H1 (cell line): ENCODE results near the gene CLCN3. TPM values are rescaled to one million over a fixed set of nuclear protein-coding genes. Genes with fewer than 3 reads are reported as not detected.

ENCODE experiments used
- CTCF ChIA-PET: fragments of 300-600 bp; sonication (Branson Sonifier 250); formaldehyde crosslinking; loops from one replicate; lab custom pipeline; 2021; ENCODE audit not compliant: partially characterized antibody; lab: Charles Lee
- POLR2A ChIA-PET: fragments of 300-600 bp; sonication (Branson Sonifier 250); formaldehyde crosslinking; loops from one replicate; lab custom pipeline; 2021; ENCODE audit warnings: inconsistent platforms; ENCODE audit not compliant: partially characterized antibody; lab: Charles Lee
- DNase-seq, 2 experiments: peaks; one replicate each; pipeline versions ENCODE4 v3.0.0 to v3.0.0-alpha.2; 2010 to 2022; ENCODE audit warnings: low spot score in 2 of 2, low read depth in 1 of 2, mixed read lengths in 1 of 2
- FAIRE-seq: peaks from 2 replicates; lab custom pipeline; 2011; peaks lifted over from hg19 to GRCh38; lab: Jason Lieb, UNC
- H2AFZ ChIP-seq: 2 replicates; pipeline ENCODE4 v1.8.1; 2012; ENCODE audit warnings: low read length, inconsistent platforms
- H2AK5ac ChIP-seq: 2 replicates; pipeline ENCODE4 v1.6.1; 2013; ENCODE audit warnings: low read depth, low read length
- H2BK120ac ChIP-seq: replicated peaks from 2 replicates; pipeline ENCODE3; 2013; ENCODE audit warnings: low read depth, low read length, inconsistent platforms
- H2BK12ac ChIP-seq: 2 replicates; pipeline ENCODE4 v1.6.1; 2013; ENCODE audit warnings: low read depth, low read length
- H2BK15ac ChIP-seq: 2 replicates; pipeline ENCODE4 v1.6.1; 2013; ENCODE audit warnings: low read length
- H2BK20ac ChIP-seq: 2 replicates; pipeline ENCODE4 v1.6.1; 2013; ENCODE audit warnings: low read length
- H2BK5ac ChIP-seq: 2 replicates; pipeline ENCODE4 v1.6.1; 2013; ENCODE audit warnings: low read depth, low read length
- H3K14ac ChIP-seq: 2 replicates; pipeline ENCODE4 v1.6.1; 2013; ENCODE audit warnings: inconsistent platforms; ENCODE audit not compliant: insufficient read length
- H3K18ac ChIP-seq: 2 replicates; pipeline ENCODE4 v1.6.1; 2013; ENCODE audit warnings: low read length; ENCODE audit errors: extremely low read depth
- H3K23ac ChIP-seq: 2 replicates; pipeline ENCODE4 v1.6.1; 2013; ENCODE audit warnings: inconsistent platforms; ENCODE audit not compliant: insufficient read length
- H3K23me2 ChIP-seq: 2 replicates; pipeline ENCODE4 v1.6.1; 2013; ENCODE audit warnings: low read depth, low read length
- H3K27ac ChIP-seq: 2 replicates; pipeline ENCODE4 v1.6.1; 2011; ENCODE audit warnings: low read depth, low read length, inconsistent platforms
- H3K27me3 ChIP-seq, 4 experiments: replicated peaks in 1 of 4; 1 replicate in 1 of 4; 2 replicates in 3 of 4; pipeline versions ENCODE4 v1.6.1 to v1.8.1; 2011 to 2013; ENCODE audit warnings: low read length in 3 of 4, mild to moderate bottlenecking in 3 of 4, inconsistent platforms in 2 of 4, mixed read lengths in 2 of 4, moderate library complexity in 1 of 4; ENCODE audit not compliant: control insufficient read depth in 3 of 4, insufficient read depth in 3 of 4; ENCODE audit errors: extremely low read depth in 1 of 4
- H3K36me3 ChIP-seq, 4 experiments: 2 replicates each; pipeline versions ENCODE4 v1.6.1 to v1.8.1; 2011 to 2013; ENCODE audit warnings: mild to moderate bottlenecking in 4 of 4, low read length in 3 of 4, moderate library complexity in 2 of 4, control low read depth in 1 of 4, inconsistent platforms in 1 of 4; ENCODE audit not compliant: insufficient read depth in 4 of 4, control insufficient read depth in 2 of 4
- H3K4ac ChIP-seq: replicated peaks from 2 replicates; pipeline ENCODE3; 2013; ENCODE audit warnings: low read length, low read depth, mixed read lengths, inconsistent platforms; ENCODE audit not compliant: insufficient read length
- H3K4me1 ChIP-seq, 4 experiments: replicated peaks in 1 of 4; 1 replicate in 1 of 4; 2 replicates in 3 of 4; pipeline versions ENCODE4 v1.6.1 to v1.8.1; 2011 to 2013; ENCODE audit warnings: low read length in 3 of 4, inconsistent platforms in 2 of 4, mixed read lengths in 1 of 4; ENCODE audit not compliant: insufficient read depth in 4 of 4, control insufficient read depth in 3 of 4
- H3K4me2 ChIP-seq, 2 experiments: 2 replicates each; pipeline versions ENCODE4 v1.6.1 to v1.8.1; 2011 to 2013; ENCODE audit warnings: low read depth in 2 of 2, low read length in 2 of 2, control low read depth in 1 of 2, inconsistent platforms in 1 of 2, mild to moderate bottlenecking in 1 of 2; ENCODE audit not compliant: insufficient read depth in 1 of 2
- H3K4me3 ChIP-seq, 4 experiments: fragments of 200-600, 300-600 bp in 1 of 4; sonication (generic), shearing (Covaris generic), sonication (Bioruptor Twin) in 1 of 4; 2 replicates each; pipeline versions ENCODE4 v1.5.1 to v1.8.1; 2011 to 2016; ENCODE audit warnings: low read length in 4 of 4, low read depth in 3 of 4, control low read depth in 2 of 4, inconsistent platforms in 2 of 4, mild to moderate bottlenecking in 2 of 4, mixed read lengths in 1 of 4, moderate library complexity in 1 of 4; ENCODE audit not compliant: insufficient read depth in 2 of 4; ENCODE audit errors: extremely low read depth in 1 of 4
- H3K56ac ChIP-seq: replicated peaks from 2 replicates; pipeline ENCODE3; 2013; ENCODE audit warnings: low read depth, mild to moderate bottlenecking, mixed read lengths, low read length, inconsistent platforms; ENCODE audit not compliant: insufficient read length
- H3K79me1 ChIP-seq: 2 replicates; pipeline ENCODE4 v1.6.1; 2013; ENCODE audit warnings: low read depth, low read length, control low read depth
- H3K79me2 ChIP-seq, 2 experiments: 2 replicates each; pipeline versions ENCODE4 v1.6.1 to v1.8.1; 2012 to 2013; ENCODE audit warnings: low read length in 2 of 2, mild to moderate bottlenecking in 2 of 2, inconsistent platforms in 1 of 2; ENCODE audit not compliant: insufficient read depth in 2 of 2, control insufficient read depth in 1 of 2
- H3K9ac ChIP-seq, 4 experiments: replicated peaks in 1 of 4; 1 replicate in 1 of 4; 2 replicates in 3 of 4; pipeline versions ENCODE4 v1.6.1 to v1.8.1; 2011 to 2013; ENCODE audit warnings: low read depth in 3 of 4, low read length in 3 of 4, control low read depth in 2 of 4, mild to moderate bottlenecking in 2 of 4, moderate library complexity in 2 of 4, inconsistent platforms in 1 of 4; ENCODE audit errors: extremely low read depth in 1 of 4
- H3K9me3 ChIP-seq, 2 experiments: 2 replicates each; pipeline versions ENCODE4 v1.6.1 to v1.8.1; 2012 to 2013; ENCODE audit warnings: mild to moderate bottlenecking in 2 of 2, moderate library complexity in 2 of 2, control low read depth in 1 of 2, inconsistent platforms in 1 of 2, low read depth in 1 of 2, low read length in 1 of 2, mixed read lengths in 1 of 2; ENCODE audit not compliant: insufficient read depth in 2 of 2
- H4K20me1 ChIP-seq, 2 experiments: replicated peaks in 1 of 2; 2 replicates each; pipeline versions ENCODE3 to v1.8.1; 2011 to 2013; ENCODE audit warnings: inconsistent platforms in 2 of 2, low read length in 2 of 2, mild to moderate bottlenecking in 1 of 2; ENCODE audit not compliant: insufficient read depth in 2 of 2, control insufficient read depth in 1 of 2
- H4K5ac ChIP-seq: 2 replicates; pipeline ENCODE4 v1.6.1; 2013; ENCODE audit warnings: low read length, low read depth, mixed read lengths, inconsistent platforms; ENCODE audit not compliant: insufficient read length
- H4K8ac ChIP-seq: 2 replicates; pipeline ENCODE4 v1.8.0; 2013; ENCODE audit warnings: mild to moderate bottlenecking, moderate library complexity, low read length, inconsistent platforms; ENCODE audit not compliant: insufficient read depth; ENCODE audit errors: extremely low read depth
- H4K91ac ChIP-seq: replicated peaks from 2 replicates; pipeline ENCODE3; 2013; ENCODE audit warnings: low read length, mixed read lengths, inconsistent platforms; ENCODE audit not compliant: insufficient read length
- ASH2L ChIP-seq: fragments of 200-600, 300-600 bp; sonication (generic); IDR thresholded peaks from one replicate; pipeline ENCODE4 v1.7.1; 2017; ENCODE audit warnings: low read length
- BACH1 ChIP-seq: IDR thresholded peaks from 2 replicates; pipeline ENCODE4 v1.6.1; 2012; ENCODE audit warnings: low read length, improper control_type of control experiment
- CHD1 ChIP-seq: IDR thresholded peaks from 2 replicates; pipeline ENCODE4 v1.6.1; 2012; ENCODE audit warnings: low read depth, low read length, improper control_type of control experiment
- CHD2 ChIP-seq: IDR thresholded peaks from 2 replicates; pipeline ENCODE4 v1.6.1; 2012; ENCODE audit warnings: low read length, improper control_type of control experiment
- EGR1 ChIP-seq: IDR thresholded peaks from 2 replicates; pipeline ENCODE4 v1.6.1; 2011; ENCODE audit warnings: low read depth, low read length, borderline replicate concordance
- FOSL1 ChIP-seq: IDR thresholded peaks from 2 replicates; pipeline ENCODE4 v1.6.1; 2011; ENCODE audit warnings: mild to moderate bottlenecking, low read depth, low read length, moderate library complexity; ENCODE audit not compliant: insufficient read depth
- SP2 ChIP-seq: IDR thresholded peaks from 2 replicates; pipeline ENCODE4 v1.6.1; 2012; ENCODE audit warnings: mild to moderate bottlenecking, low read length, inconsistent platforms
- TAF1 ChIP-seq: IDR thresholded peaks from 2 replicates; pipeline ENCODE4 v1.6.1; 2011; ENCODE audit warnings: mild to moderate bottlenecking, low read depth, low read length
- WGBS, 2 experiments: shearing (Covaris generic) in 1 of 2; methylation state at CpG; one replicate each; pipeline versions ENCODE4 v1.1.6 to v1.1.7; 2013 to 2015; ENCODE audit warnings: low lambda C conversion rate in 2 of 2, mixed read lengths in 2 of 2, inconsistent platforms in 1 of 2, low coverage in 1 of 2, missing lambda C conversion rate in 1 of 2; ENCODE audit not compliant: insufficient replicate concordance in 2 of 2, insufficient coverage in 1 of 2, insufficient read length in 1 of 2; ENCODE audit errors: extremely low coverage in 1 of 2, missing lambda C conversion rate in 1 of 2; 5-methylcytosine and 5-hydroxymethylcytosine counted together
- polyA plus RNA-seq, 7 experiments: library from polyadenylated mRNA; depleted of rRNA in 3 of 7; stranded (reverse) in 5 of 7; unstranded in 2 of 7; fragments of >200 nt in 5 of 7; fragments of 200-250 nt in 2 of 7; gene quantifications; 1 replicate in 5 of 7; 2 replicates in 1 of 7; 4 replicates in 1 of 7; pipeline versions ENCODE4 v1.2.1 to v1.2.3, GENCODE V29; 2011 to 2013; ENCODE audit warnings: missing spikeins in 2 of 7, mixed read lengths in 2 of 7
- total RNA-seq: library from RNA; stranded (reverse); fragmentation: NEBNext Ultra II Directional; extraction: Animal tissue kit (Norgen Biotek cat#: 25700); gene quantifications from 2 replicates; pipeline ENCODE4 v1.2.1, GENCODE V29; 2021

Gene CLCN3
- total and polyA plus RNA-seq, 2 of the 8 experiments (the other 6 are each of a cell fraction or from before 2014, with no cell fraction given) = 8.8 to 32.8 TPM

DNA sequence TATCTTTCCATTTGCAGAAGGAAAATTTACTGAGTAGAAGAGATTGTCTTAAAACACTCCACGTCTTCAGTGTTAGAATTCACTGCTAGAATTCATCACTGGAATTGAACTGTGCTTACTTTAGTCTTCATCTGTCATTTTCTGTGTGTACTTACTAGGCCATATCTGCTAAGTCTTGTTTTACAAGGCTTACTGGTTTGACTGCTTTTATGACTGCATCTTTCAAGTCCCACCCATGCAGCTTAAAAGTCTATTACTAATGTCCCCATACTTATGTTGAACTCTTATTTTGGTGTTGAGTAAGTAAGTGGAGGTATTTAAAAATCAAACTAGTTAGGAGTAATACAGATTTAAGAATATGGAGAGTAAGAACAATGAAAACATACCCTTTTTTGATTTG is 14.6 kb downstream of the CLCN3 start:
- H2BK20ac ChIP-seq = no peak overlapping the region
- FAIRE-seq (no peak), DNase-seq (no peak)
- no peak overlapping the region for H4K8ac ChIP-seq
- whole genome bisulfite sequencing, 2 experiments = 83% methylated on average over 1 of the region's 1 CpG; no CpG with 5 or more reads in 1 of the 2 experiments
- no peak for TF ChIP-seq TAF1
- no peak for TF ChIP-seq CHD1
- TF ChIP-seq FOSL1 = no peak
- no peak for TF ChIP-seq BACH1
- no peak for TF ChIP-seq EGR1
- TF ChIP-seq ASH2L = no peak
- TF ChIP-seq SP2 = no peak
- no peak for TF ChIP-seq CHD2
- no peak overlapping the region for H2BK12ac ChIP-seq
- no peak overlapping the region for H2BK5ac ChIP-seq
- ChIA-PET POLR2A (no interaction called here), CTCF (no interaction called here)
- no peak overlapping the region for H2AFZ ChIP-seq
- no peak overlapping the region for H2BK120ac ChIP-seq
- no peak overlapping the region for H3K9ac ChIP-seq
- no peak overlapping the region for H3K18ac ChIP-seq
- H3K14ac ChIP-seq = no peak overlapping the region
- H2AK5ac ChIP-seq = no peak overlapping the region
- no peak overlapping the region for H4K91ac ChIP-seq
- H3K9me3 ChIP-seq = no peaks in the 10 kb centered on the region
- no peaks in the 10 kb centered on the region for H3K4me1 ChIP-seq
- no peak overlapping the region for H3K4me2 ChIP-seq
- H3K4me3 ChIP-seq = no peak overlapping the region
- no peaks in the 10 kb centered on the region for H3K23me2 ChIP-seq
- H3K79me2 ChIP-seq = peaks cover 3 to 32% of the 10 kb centered on the region in 2 experiments; a peak in 2 of 4 replicates
- no peak overlapping the region for H3K4ac ChIP-seq
- H4K20me1 ChIP-seq = no peaks in the 10 kb centered on the region
- no peak overlapping the region for H2BK15ac ChIP-seq
- no peak overlapping the region for H4K5ac ChIP-seq
- H3K23ac ChIP-seq = no peak overlapping the region
- H3K79me1 ChIP-seq = no peaks in the 10 kb centered on the region; the same call in 1 of the 2 replicates
- peaks cover 0 to 10% (median 3%) of the 10 kb centered on the region in 4 experiments; a peak in 4 of 8 replicates for H3K36me3 ChIP-seq
- H3K27me3 ChIP-seq = no peaks in the 10 kb centered on the region
- H3K56ac ChIP-seq = no peak overlapping the region
- H3K27ac ChIP-seq = no peak overlapping the region
